Measurements from ENCODE around the gene RGSL1. TPM values are rescaled to one million over a fixed set of nuclear protein-coding genes. Genes with fewer than 3 reads are reported as not detected.
A peak's percentile ranks its signal among the peaks of the same experiment; 100 is the strongest.

RGSL1 gene
- total and polyA plus RNA-seq, 2 experiments from 2014 or later, result not detected

GRCh38 chr1:182602935-182603645 is 153.1 kb downstream of the RGSL1 start:
- H2AFZ ChIP-seq, result peak overlapping the region; percentile 89; the same call in 1 of the 2 replicates
- no peak overlapping the region for H3K27ac ChIP-seq
- no peaks in the 10 kb centered on the region for H3K9me3 ChIP-seq (ENCODE audit: low read depth)
- no peaks in the 10 kb centered on the region for H3K79me2 ChIP-seq (ENCODE audit: insufficient read depth)
- peak; percentile 41 for DNase-seq
- in situ Hi-C loops (cut with MboI), result no loop called here
- no peaks in the 10 kb centered on the region for H3K36me3 ChIP-seq (ENCODE audit: low read depth)
- peaks cover 16% of the 10 kb centered on the region for H3K4me1 ChIP-seq (ENCODE audit: insufficient read depth)
- H3K9ac ChIP-seq, result peak overlapping the region; percentile 64
- H4K20me1 ChIP-seq (ENCODE audit: insufficient read depth), result no peaks in the 10 kb centered on the region
- no peaks in the 10 kb centered on the region for H3F3A ChIP-seq (ENCODE audit: insufficient read depth)
- no peak overlapping the region for H3K4me3 ChIP-seq
- TF ChIP-seq EZH2phosphoT487 (IDR thresholded peaks at IDR 0.05; ENCODE audit: insufficient read depth, low read depth), result no peak
- TF ChIP-seq EZH2 (IDR thresholded peaks at IDR 0.05; ENCODE audit: insufficient read depth, poor library complexity, severe bottlenecking), result no peak
- no peaks in the 10 kb centered on the region for H3K9me2 ChIP-seq (ENCODE audit: insufficient read depth)
- no peaks in the 10 kb centered on the region for H3K27me3 ChIP-seq (replicated peaks; ENCODE audit: insufficient read depth)
- WGBS, 2 experiments (ENCODE audit: low coverage in 1 of 2, low lambda C conversion rate in 2 of 2, missing lambda C conversion rate in 2 of 2), result 30 to 33% methylated on average over 10 of the region's 10 CpGs
- no peak overlapping the region for H3K4me2 ChIP-seq (ENCODE audit: unreplicated experiment)

GRCh38 chr1:182603646-182604174 is 153.8 kb downstream of the RGSL1 start:
- Histone ChIP-seq H3K79me2 (ENCODE audit: insufficient read depth) (no peaks in the 10 kb centered on the region), H3K27me3 (replicated peaks; ENCODE audit: insufficient read depth) (no peaks in the 10 kb centered on the region), H4K20me1 (ENCODE audit: insufficient read depth) (no peaks in the 10 kb centered on the region), H3K4me2 (ENCODE audit: unreplicated experiment) (peak overlapping the region; percentile 84), H3K4me1 (ENCODE audit: insufficient read depth) (peaks cover 16% of the 10 kb centered on the region), H3K9ac (peak overlapping the region; percentile 64), H3F3A (ENCODE audit: insufficient read depth) (no peaks in the 10 kb centered on the region), H3K9me3 (ENCODE audit: low read depth) (no peaks in the 10 kb centered on the region), H3K9me2 (ENCODE audit: insufficient read depth) (no peaks in the 10 kb centered on the region), H3K27ac (no peak overlapping the region), H2AFZ (peak overlapping the region; percentile 89), H3K4me3 (peak overlapping the region; percentile 72), H3K36me3 (ENCODE audit: low read depth) (no peaks in the 10 kb centered on the region)
- DNase-seq, result peak; percentile 46
- TF ChIP-seq EZH2phosphoT487 (IDR thresholded peaks at IDR 0.05; ENCODE audit: insufficient read depth, low read depth) (no peak), EZH2 (IDR thresholded peaks at IDR 0.05; ENCODE audit: insufficient read depth, poor library complexity, severe bottlenecking) (no peak)
- in situ Hi-C loops (cut with MboI), result no loop called here
- 1 to 2% methylated on average over 10 to 12 of the region's 12 CpGs for WGBS, 2 experiments (ENCODE audit: low coverage in 1 of 2, low lambda C conversion rate in 2 of 2, missing lambda C conversion rate in 2 of 2)

- no peak within 1 kb of the TSS for H3K27ac ChIP-seq
- H3K27me3 ChIP-seq (replicated peaks; ENCODE audit: insufficient read depth), result no peaks in the 10 kb centered on the region
- WGBS, 2 experiments (ENCODE audit: low coverage in 1 of 2, low lambda C conversion rate in 2 of 2, missing lambda C conversion rate in 2 of 2), result 7 to 8% methylated on average over 25 to 42 of the region's 44 CpGs
- peaks cover 16% of the 10 kb centered on the region for H3K4me1 ChIP-seq (ENCODE audit: insufficient read depth)
- peak; percentile 94 for DNase-seq
- H2AFZ ChIP-seq, result peak within 1 kb of the TSS; percentile 89
- no peaks in the 10 kb centered on the region for H4K20me1 ChIP-seq (ENCODE audit: insufficient read depth)
- H3K79me2 ChIP-seq (ENCODE audit: insufficient read depth), result no peaks in the 10 kb centered on the region
- H3K9me3 ChIP-seq (ENCODE audit: low read depth), result no peaks in the 10 kb centered on the region
- TF ChIP-seq EZH2phosphoT487 (IDR thresholded peaks at IDR 0.05; ENCODE audit: insufficient read depth, low read depth) (no peak), EZH2 (IDR thresholded peaks at IDR 0.05; ENCODE audit: insufficient read depth, poor library complexity, severe bottlenecking) (no peak)
- peak within 1 kb of the TSS; percentile 64 for H3K9ac ChIP-seq
- H3K4me3 ChIP-seq, result peak within 1 kb of the TSS; percentile 72
- H3K36me3 ChIP-seq (ENCODE audit: low read depth), result no peaks in the 10 kb centered on the region
- no peaks in the 10 kb centered on the region for H3F3A ChIP-seq (ENCODE audit: insufficient read depth)
- no peaks in the 10 kb centered on the region for H3K9me2 ChIP-seq (ENCODE audit: insufficient read depth)
- H3K4me2 ChIP-seq (ENCODE audit: unreplicated experiment), result peak within 1 kb of the TSS; percentile 84
- in situ Hi-C loops (cut with MboI), result no loop called here
Measured at GRCh38 chr1:182604175-182605164, 154.5 kb downstream of the RGSL1 start, which contains the start of gene RGS16. Gene RGS16, minus strand, starts transcription at chr1:182604389. Its CDS starts 130 bp downstream, at chr1:182604259.

GRCh38 chr1:182607566-182607965 is 157.6 kb downstream of the RGSL1 start:
- Histone ChIP-seq H3K4me2 (ENCODE audit: unreplicated experiment) (no peak overlapping the region), H4K20me1 (ENCODE audit: insufficient read depth) (no peaks in the 10 kb centered on the region), H3F3A (ENCODE audit: insufficient read depth) (no peaks in the 10 kb centered on the region), H3K36me3 (ENCODE audit: low read depth) (no peaks in the 10 kb centered on the region), H3K9me3 (ENCODE audit: low read depth) (no peaks in the 10 kb centered on the region), H3K79me2 (ENCODE audit: insufficient read depth) (no peaks in the 10 kb centered on the region), H3K4me1 (ENCODE audit: insufficient read depth) (peaks cover 16% of the 10 kb centered on the region), H3K9me2 (ENCODE audit: insufficient read depth) (no peaks in the 10 kb centered on the region), H2AFZ (no peak overlapping the region), H3K27ac (no peak overlapping the region), H3K9ac (no peak overlapping the region), H3K27me3 (replicated peaks; ENCODE audit: insufficient read depth) (no peaks in the 10 kb centered on the region), H3K4me3 (no peak overlapping the region)
- DNase-seq, result no peak
- in situ Hi-C loops (cut with MboI), result no loop called here
- no peak for TF ChIP-seq EZH2phosphoT487 (IDR thresholded peaks at IDR 0.05; ENCODE audit: insufficient read depth, low read depth)
- 29 to 38% methylated on average over 1 of the region's 1 CpG for WGBS, 2 experiments (ENCODE audit: low coverage in 1 of 2, low lambda C conversion rate in 2 of 2, missing lambda C conversion rate in 2 of 2)

All from GM23248 (cell line).